OCI-LY1 (cell line): ENCODE data around the gene KLK7.
"Not testable (repeated sequence)": the region's sequence is repeated elsewhere in the genome, so short reads cannot be mapped to it uniquely, and the experiment has no call there.

Source experiments
- H2AFZ ChIP-seq: fragments of 200-600 bp; sonication (generic), shearing (Covaris generic); 2 replicates; pipeline ENCODE4 v1.6.0; 2014; ENCODE audit warnings: antibody characterized with exemption, mild to moderate bottlenecking, low read length
- H3F3A ChIP-seq: fragments of 200-600 bp; sonication (generic), shearing (Covaris generic); 2 replicates; pipeline ENCODE4 v1.6.0; 2014; ENCODE audit warnings: mild to moderate bottlenecking, antibody characterized with exemption, low read length, moderate library complexity; ENCODE audit not compliant: insufficient read depth
- H3K27ac ChIP-seq: fragments of 200-600 bp; sonication (generic); 2 replicates; pipeline ENCODE4 v1.5.1; 2014; ENCODE audit warnings: low read length, mixed run types, mild to moderate bottlenecking, low read depth; ENCODE audit not compliant: poor library complexity, severe bottlenecking
- H3K27me3 ChIP-seq: fragments of 200-600 bp; sonication (generic); 2 replicates; pipeline ENCODE4 v1.6.0; 2014; ENCODE audit warnings: antibody characterized with exemption, mild to moderate bottlenecking, low read length, moderate library complexity; ENCODE audit not compliant: insufficient read depth
- H3K36me3 ChIP-seq: fragments of 200-600 bp; sonication (generic); 2 replicates; pipeline ENCODE4 v1.6.1; 2014; ENCODE audit warnings: mild to moderate bottlenecking, antibody characterized with exemption, low read length, moderate library complexity, mixed read lengths; ENCODE audit not compliant: insufficient read depth
- H3K4me1 ChIP-seq: fragments of 200-600 bp; sonication (generic); 2 replicates; pipeline ENCODE4 v1.5.1; 2014; ENCODE audit warnings: mild to moderate bottlenecking, low read length, moderate library complexity; ENCODE audit not compliant: insufficient read depth, severe bottlenecking
- H3K4me2 ChIP-seq: fragments of 200-600 bp; sonication (generic), shearing (Covaris generic); 2 replicates; pipeline ENCODE4 v1.6.1; 2014; ENCODE audit warnings: low read length
- H3K4me3 ChIP-seq: fragments of 200-600 bp; sonication (generic); 2 replicates; pipeline ENCODE4 v1.5.1; 2014; ENCODE audit warnings: low read length, low read depth, mild to moderate bottlenecking, mixed read lengths; ENCODE audit not compliant: poor library complexity, severe bottlenecking
- H3K79me2 ChIP-seq: fragments of 200-600 bp; shearing (Covaris generic); 2 replicates; pipeline ENCODE4 v1.6.1; 2016; ENCODE audit warnings: mixed run types, low read length, mixed read lengths; ENCODE audit not compliant: insufficient read depth
- H3K9ac ChIP-seq: fragments of 200-600 bp; sonication (generic), shearing (Covaris generic); 2 replicates; pipeline ENCODE4 v1.6.1; 2014; ENCODE audit warnings: mild to moderate bottlenecking, low read length, mixed read lengths
- H3K9me2 ChIP-seq: fragments of 200-600 bp; sonication (generic), shearing (Covaris generic); 2 replicates; pipeline ENCODE4 v1.6.1; 2014; ENCODE audit warnings: low read depth, mild to moderate bottlenecking, low read length, mixed read lengths
- H3K9me3 ChIP-seq: fragments of 200-600 bp; shearing (Covaris generic); 2 replicates; pipeline ENCODE4 v1.6.1; 2014; ENCODE audit warnings: low read length, mixed read lengths
- H4K20me1 ChIP-seq: fragments of 200-600 bp; sonication (generic), shearing (Covaris generic); 2 replicates; pipeline ENCODE4 v1.6.0; 2016; ENCODE audit warnings: mild to moderate bottlenecking, low read length; ENCODE audit not compliant: insufficient read depth
- CTCF ChIP-seq: fragments of 200-600 bp; sonication (generic), shearing (Covaris generic); IDR thresholded peaks from 2 replicates; pipeline ENCODE4 v1.5.1; 2017; ENCODE audit warnings: mild to moderate bottlenecking, antibody characterized with exemption, low read length, moderate library complexity, mixed read lengths
- EZH2 ChIP-seq: fragments of 200-600 bp; sonication (generic), shearing (Covaris generic); IDR thresholded peaks from 2 replicates; pipeline ENCODE4 v1.8.0; 2017; ENCODE audit warnings: borderline replicate concordance, mixed run types, mild to moderate bottlenecking, antibody characterized with exemption, low read length, moderate library complexity, mixed read lengths

KLK7 gene

GRCh38 chr19:50974702-50975556 lies 8.8 kb downstream of the KLK7 start:
- H4K20me1 ChIP-seq, result no peaks in the 10 kb centered on the region
- TF ChIP-seq CTCF, result no peak
- TF ChIP-seq EZH2, result no peak
- H3K9me2 ChIP-seq, result no peaks in the 10 kb centered on the region
- no peaks in the 10 kb centered on the region for H3K4me1 ChIP-seq
- H3K79me2 ChIP-seq, result no peaks in the 10 kb centered on the region
- no peak overlapping the region for H2AFZ ChIP-seq
- H3K4me3 ChIP-seq, result no peak overlapping the region
- no peaks in the 10 kb centered on the region for H3F3A ChIP-seq
- H3K9me3 ChIP-seq, result no peaks in the 10 kb centered on the region
- no peaks in the 10 kb centered on the region for H3K27me3 ChIP-seq
- no peak overlapping the region for H3K4me2 ChIP-seq
- H3K27ac ChIP-seq, result no peak overlapping the region
- no peaks in the 10 kb centered on the region for H3K36me3 ChIP-seq
- H3K9ac ChIP-seq, result no peak overlapping the region

- no peak overlapping the region for H3K27ac ChIP-seq
- no peaks in the 10 kb centered on the region for H4K20me1 ChIP-seq
- H3K9ac ChIP-seq, result no peak overlapping the region
- no peaks in the 10 kb centered on the region for H3K79me2 ChIP-seq
- no peak overlapping the region for H2AFZ ChIP-seq
- no peaks in the 10 kb centered on the region for H3K27me3 ChIP-seq
- no peak overlapping the region for H3K4me2 ChIP-seq
- H3K4me1 ChIP-seq, result no peaks in the 10 kb centered on the region
- H3K36me3 ChIP-seq, result no peaks in the 10 kb centered on the region
- no peak for TF ChIP-seq CTCF
- TF ChIP-seq EZH2, result no peak
- H3K9me2 ChIP-seq, result no peaks in the 10 kb centered on the region
- H3K4me3 ChIP-seq, result no peak overlapping the region
- H3K9me3 ChIP-seq, result no peaks in the 10 kb centered on the region
- H3F3A ChIP-seq, result no peaks in the 10 kb centered on the region
Measured at GRCh38 chr19:50972795-50973376, 10.8 kb downstream of the KLK7 start.

GRCh38 chr19:50969810-50970209 lies 13.9 kb downstream of the KLK7 start:
- H4K20me1 ChIP-seq, H3K4me3 ChIP-seq, H3K79me2 ChIP-seq, H3K36me3 ChIP-seq, H3K27ac ChIP-seq, H3K9ac ChIP-seq, H3F3A ChIP-seq, H2AFZ ChIP-seq, H3K9me3 ChIP-seq, H3K4me2 ChIP-seq, H3K27me3 ChIP-seq, H3K4me1 ChIP-seq, H3K9me2 ChIP-seq: not testable (repeated sequence)

GRCh38 chr19:50969413-50969760 lies 14.3 kb downstream of the KLK7 start, which contains the start of gene KLK6:
TSS of gene KLK6 (minus strand) at chr19:50969591. CDS start at chr19:50968104, 1,487 bp downstream.
- Histone ChIP-seq H3K9me2 (no peaks in the 10 kb centered on the region), H3F3A (no peaks in the 10 kb centered on the region), H3K9me3 (no peaks in the 10 kb centered on the region), H3K4me2 (no peak within 1 kb of the TSS), H3K36me3 (no peaks in the 10 kb centered on the region), H3K79me2 (no peaks in the 10 kb centered on the region), H3K27me3 (no peaks in the 10 kb centered on the region), H3K9ac (no peak within 1 kb of the TSS), H4K20me1 (no peaks in the 10 kb centered on the region), H3K4me1 (no peaks in the 10 kb centered on the region), H2AFZ (no peak within 1 kb of the TSS), H3K4me3 (no peak within 1 kb of the TSS), H3K27ac (no peak within 1 kb of the TSS)
- no peak for TF ChIP-seq EZH2
- TF ChIP-seq CTCF, result no peak
